ENCODE results near the gene PACS1. TPM values are rescaled to one million over a fixed set of nuclear protein-coding genes. Genes with fewer than 3 reads are reported as not detected.

The PACS1 gene
- polyA plus RNA-seq, 2 donors = 16.0 to 24.8 TPM

DNA sequence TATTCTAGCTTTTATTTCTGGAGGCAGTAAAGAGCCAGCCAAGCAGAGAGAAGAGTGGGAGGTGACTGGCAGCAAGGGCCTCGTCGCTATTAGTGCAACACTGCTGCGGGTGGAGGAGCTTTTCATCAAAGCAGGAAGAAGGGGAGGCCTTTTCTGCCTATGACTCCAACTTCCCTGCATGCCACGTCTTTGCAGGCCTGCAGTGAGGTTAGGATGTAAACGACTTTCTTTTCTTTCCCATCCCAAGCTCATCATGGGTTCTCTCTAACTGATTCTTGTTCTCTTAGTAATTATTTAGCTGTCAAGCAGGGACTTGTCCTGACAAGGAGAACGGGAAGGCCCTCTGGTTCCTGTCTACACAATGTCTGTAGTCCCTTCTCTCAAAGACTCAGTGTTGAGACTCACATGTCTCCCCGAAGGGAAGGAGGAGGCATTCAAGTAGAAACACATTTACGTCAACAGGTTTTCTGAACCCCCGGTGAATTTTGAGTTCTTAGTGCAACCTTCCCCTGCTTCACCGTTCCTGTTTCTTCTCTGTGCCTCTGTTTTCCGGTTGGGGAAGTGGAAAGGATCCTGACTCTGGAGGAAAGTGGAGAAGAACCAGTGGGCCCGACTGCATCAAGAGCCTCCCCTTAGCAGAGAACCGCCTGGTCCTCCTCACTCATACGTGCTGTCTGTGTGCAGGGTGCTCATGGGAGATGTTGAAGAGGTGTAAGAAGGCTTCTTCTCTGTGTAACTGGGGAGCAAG lies 56.9 kb downstream of the PACS1 start:
- Histone ChIP-seq H3K36me3 (ENCODE audit: control insufficient read depth in 2 of 2, insufficient read depth in 2 of 2, low read length in 1 of 2) (no peaks in the 10 kb centered on the region), H3K9me3 (ENCODE audit: control insufficient read depth in 2 of 2, insufficient read depth in 1 of 2, low read depth in 1 of 2, low read length in 1 of 2) (no peaks in the 10 kb centered on the region), H3K27ac (ENCODE audit: low read depth in 2 of 2, low read length in 1 of 2) (peak overlapping the region; percentile 77 to 94), H3K27me3 (ENCODE audit: control insufficient read depth in 1 of 2, insufficient read depth in 2 of 2, low read length in 2 of 2) (no peaks in the 10 kb centered on the region), H3K4me3 (ENCODE audit: low read depth in 1 of 2, low read length in 2 of 2) (peak overlapping the region in 1 of 2 donors; percentile 8), H3K4me1 (ENCODE audit: control insufficient read depth in 2 of 2, insufficient read depth in 2 of 2, low read length in 1 of 2) (peaks cover 4 to 9% of the 10 kb centered on the region in 2 donors)
- 20 to 34% methylated on average over 14 of the region's 14 CpGs for whole genome bisulfite sequencing, 2 donors

DNA sequence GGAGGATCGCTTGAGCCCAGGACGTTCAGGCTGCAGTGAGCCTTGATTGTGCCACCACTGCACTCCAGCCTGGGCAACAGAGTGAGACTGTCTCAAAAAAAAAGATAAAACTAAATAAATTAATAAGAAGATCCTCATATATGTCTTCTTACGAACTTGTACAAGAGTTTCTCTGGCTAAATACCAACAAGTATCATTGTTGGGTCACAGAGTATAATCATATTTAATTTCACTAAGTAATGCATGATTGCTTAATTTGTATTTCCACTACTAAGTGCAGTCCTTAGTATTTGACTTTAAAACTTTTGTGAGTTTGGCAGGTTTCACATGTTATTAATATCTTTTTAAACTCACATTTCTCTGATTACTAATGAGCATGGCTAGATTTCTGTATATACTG lies 60.9 kb downstream of the PACS1 start:
- H3K27ac ChIP-seq (ENCODE audit: low read depth in 2 of 2, low read length in 1 of 2) = no peak overlapping the region
- WGBS, 2 donors = 74 to 82% methylated on average over 3 of the region's 3 CpGs
- H3K9me3 ChIP-seq (ENCODE audit: control insufficient read depth in 2 of 2, insufficient read depth in 1 of 2, low read depth in 1 of 2, low read length in 1 of 2) = no peaks in the 10 kb centered on the region
- no peaks in the 10 kb centered on the region for H3K36me3 ChIP-seq (ENCODE audit: control insufficient read depth in 2 of 2, insufficient read depth in 2 of 2, low read length in 1 of 2)
- H3K4me3 ChIP-seq (ENCODE audit: low read depth in 1 of 2, low read length in 2 of 2) = no peak overlapping the region
- H3K27me3 ChIP-seq (ENCODE audit: control insufficient read depth in 1 of 2, insufficient read depth in 2 of 2, low read length in 2 of 2) = no peaks in the 10 kb centered on the region
- peaks cover 4 to 6% of the 10 kb centered on the region in 2 donors for H3K4me1 ChIP-seq (ENCODE audit: control insufficient read depth in 2 of 2, insufficient read depth in 2 of 2, low read length in 1 of 2)

GRCh38 chr11:66131937-66132632 lies 62.0 kb downstream of the PACS1 start:
- H3K27me3 ChIP-seq (ENCODE audit: control insufficient read depth in 1 of 2, insufficient read depth in 2 of 2, low read length in 2 of 2) = no peaks in the 10 kb centered on the region
- H3K4me3 ChIP-seq (ENCODE audit: low read depth in 1 of 2, low read length in 2 of 2) = no peak overlapping the region
- WGBS, 2 donors = 88 to 90% methylated on average over 7 of the region's 7 CpGs
- no peaks in the 10 kb centered on the region for H3K36me3 ChIP-seq (ENCODE audit: control insufficient read depth in 2 of 2, insufficient read depth in 2 of 2, low read length in 1 of 2)
- peaks cover 2 to 4% of the 10 kb centered on the region in 2 donors for H3K4me1 ChIP-seq (ENCODE audit: control insufficient read depth in 2 of 2, insufficient read depth in 2 of 2, low read length in 1 of 2)
- H3K27ac ChIP-seq (ENCODE audit: low read depth in 2 of 2, low read length in 1 of 2) = no peak overlapping the region
- no peaks in the 10 kb centered on the region for H3K9me3 ChIP-seq (ENCODE audit: control insufficient read depth in 2 of 2, insufficient read depth in 1 of 2, low read depth in 1 of 2, low read length in 1 of 2)

DNA sequence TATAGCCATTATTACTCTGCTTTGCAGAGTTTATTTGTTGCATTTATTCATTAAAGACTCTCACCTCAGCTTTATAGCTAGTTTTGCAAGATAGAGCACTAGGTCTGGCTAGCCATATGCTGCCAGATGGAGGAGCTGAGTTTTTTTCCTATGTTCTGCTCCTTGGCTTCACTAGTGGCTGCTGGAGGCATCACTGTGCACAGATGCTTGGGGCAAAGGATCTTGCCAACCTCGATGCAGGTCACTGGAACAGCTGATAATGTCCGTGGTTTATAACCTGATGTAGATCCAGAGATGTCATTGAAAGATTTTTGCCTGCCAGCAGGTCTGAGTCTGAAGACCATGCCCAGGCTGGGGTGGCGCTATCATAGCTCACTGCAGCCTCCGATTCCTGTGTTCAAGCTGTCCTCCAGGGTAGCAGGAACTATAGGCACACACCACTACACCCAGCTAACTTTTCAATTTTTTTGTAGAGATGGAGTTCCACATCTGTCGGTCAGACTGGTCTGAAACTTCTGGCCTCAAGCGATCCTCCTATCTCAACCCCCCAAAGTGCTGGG lies 63.2 kb downstream of the PACS1 start:
- Histone ChIP-seq H3K9me3 (ENCODE audit: control insufficient read depth in 2 of 2, insufficient read depth in 1 of 2, low read depth in 1 of 2, low read length in 1 of 2) (no peaks in the 10 kb centered on the region), H3K4me3 (ENCODE audit: low read depth in 1 of 2, low read length in 2 of 2) (no peak overlapping the region), H3K36me3 (ENCODE audit: control insufficient read depth in 2 of 2, insufficient read depth in 2 of 2, low read length in 1 of 2) (no peaks in the 10 kb centered on the region), H3K4me1 (ENCODE audit: control insufficient read depth in 2 of 2, insufficient read depth in 2 of 2, low read length in 1 of 2) (no peaks in the 10 kb centered on the region), H3K27ac (ENCODE audit: low read depth in 2 of 2, low read length in 1 of 2) (no peak overlapping the region), H3K27me3 (ENCODE audit: control insufficient read depth in 1 of 2, insufficient read depth in 2 of 2, low read length in 2 of 2) (no peaks in the 10 kb centered on the region)
- 73 to 76% methylated on average over 6 of the region's 6 CpGs for WGBS, 2 donors

DNA sequence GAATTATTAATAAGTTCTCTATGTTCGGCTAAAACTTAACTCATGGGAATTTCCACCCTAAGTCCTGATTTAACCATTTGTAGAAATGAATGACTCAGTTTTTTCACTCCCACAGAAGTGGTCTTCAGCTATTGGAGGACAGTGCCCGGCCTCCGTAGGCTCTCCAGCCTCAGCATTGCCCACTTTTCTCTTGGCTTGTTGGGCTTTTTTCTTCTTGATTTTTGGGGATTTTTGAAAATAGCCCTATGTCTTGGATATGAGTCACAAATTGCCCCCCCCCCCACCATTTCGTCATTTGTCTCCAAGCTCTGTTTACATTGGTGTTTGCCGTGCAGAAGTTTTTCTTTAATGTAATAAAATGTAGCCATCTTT lies 66.7 kb downstream of the PACS1 start:
- H3K27ac ChIP-seq (ENCODE audit: low read depth in 2 of 2, low read length in 1 of 2) = no peak overlapping the region
- H3K27me3 ChIP-seq (ENCODE audit: control insufficient read depth in 1 of 2, insufficient read depth in 2 of 2, low read length in 2 of 2) = no peaks in the 10 kb centered on the region
- WGBS, 2 donors = 51 to 59% methylated on average over 5 of the region's 5 CpGs
- H3K4me1 ChIP-seq (ENCODE audit: control insufficient read depth in 2 of 2, insufficient read depth in 2 of 2, low read length in 1 of 2) = no peaks in the 10 kb centered on the region
- no peaks in the 10 kb centered on the region for H3K36me3 ChIP-seq (ENCODE audit: control insufficient read depth in 2 of 2, insufficient read depth in 2 of 2, low read length in 1 of 2)
- no peak overlapping the region for H3K4me3 ChIP-seq (ENCODE audit: low read depth in 1 of 2, low read length in 2 of 2)
- no peaks in the 10 kb centered on the region for H3K9me3 ChIP-seq (ENCODE audit: control insufficient read depth in 2 of 2, insufficient read depth in 1 of 2, low read depth in 1 of 2, low read length in 1 of 2)

GRCh38 chr11:66139817-66140404 lies 69.8 kb downstream of the PACS1 start:
- no peaks in the 10 kb centered on the region for H3K27me3 ChIP-seq (ENCODE audit: control insufficient read depth in 1 of 2, insufficient read depth in 2 of 2, low read length in 2 of 2)
- no peak overlapping the region for H3K4me3 ChIP-seq (ENCODE audit: low read depth in 1 of 2, low read length in 2 of 2)
- H3K9me3 ChIP-seq (ENCODE audit: control insufficient read depth in 2 of 2, insufficient read depth in 1 of 2, low read depth in 1 of 2, low read length in 1 of 2) = no peaks in the 10 kb centered on the region
- H3K27ac ChIP-seq (ENCODE audit: low read depth in 2 of 2, low read length in 1 of 2) = no peak overlapping the region
- H3K36me3 ChIP-seq (ENCODE audit: control insufficient read depth in 2 of 2, insufficient read depth in 2 of 2, low read length in 1 of 2) = no peaks in the 10 kb centered on the region
- no peaks in the 10 kb centered on the region for H3K4me1 ChIP-seq (ENCODE audit: control insufficient read depth in 2 of 2, insufficient read depth in 2 of 2, low read length in 1 of 2)
- WGBS, 2 donors = 82 to 93% methylated on average over 7 of the region's 7 CpGs

- no peaks in the 10 kb centered on the region for H3K4me1 ChIP-seq (ENCODE audit: control insufficient read depth in 2 of 2, insufficient read depth in 2 of 2, low read length in 1 of 2)
- no peak overlapping the region for H3K27ac ChIP-seq (ENCODE audit: low read depth in 2 of 2, low read length in 1 of 2)
- no peaks in the 10 kb centered on the region for H3K27me3 ChIP-seq (ENCODE audit: control insufficient read depth in 1 of 2, insufficient read depth in 2 of 2, low read length in 2 of 2)
- 76 to 85% methylated on average over 12 of the region's 12 CpGs for WGBS, 2 donors
- no peaks in the 10 kb centered on the region for H3K9me3 ChIP-seq (ENCODE audit: control insufficient read depth in 2 of 2, insufficient read depth in 1 of 2, low read depth in 1 of 2, low read length in 1 of 2)
- H3K36me3 ChIP-seq (ENCODE audit: control insufficient read depth in 2 of 2, insufficient read depth in 2 of 2, low read length in 1 of 2) = no peaks in the 10 kb centered on the region
- no peak overlapping the region for H3K4me3 ChIP-seq (ENCODE audit: low read depth in 1 of 2, low read length in 2 of 2)
These were observed 72.5 kb downstream of the PACS1 start for GRCh38 chr11:66142370-66143263.

GRCh38 chr11:66143264-66143566 lies 73.1 kb downstream of the PACS1 start:
- H3K27ac ChIP-seq (ENCODE audit: low read depth in 2 of 2, low read length in 1 of 2) = no peak overlapping the region
- H3K4me1 ChIP-seq (ENCODE audit: control insufficient read depth in 2 of 2, insufficient read depth in 2 of 2, low read length in 1 of 2) = no peaks in the 10 kb centered on the region
- no peaks in the 10 kb centered on the region for H3K9me3 ChIP-seq (ENCODE audit: control insufficient read depth in 2 of 2, insufficient read depth in 1 of 2, low read depth in 1 of 2, low read length in 1 of 2)
- H3K4me3 ChIP-seq (ENCODE audit: low read depth in 1 of 2, low read length in 2 of 2) = no peak overlapping the region
- no peaks in the 10 kb centered on the region for H3K27me3 ChIP-seq (ENCODE audit: control insufficient read depth in 1 of 2, insufficient read depth in 2 of 2, low read length in 2 of 2)
- no peaks in the 10 kb centered on the region for H3K36me3 ChIP-seq (ENCODE audit: control insufficient read depth in 2 of 2, insufficient read depth in 2 of 2, low read length in 1 of 2)
- WGBS, 2 donors = 83 to 91% methylated on average over 3 of the region's 3 CpGs

GRCh38 chr11:66143996-66144678 lies 74.1 kb downstream of the PACS1 start:
- 77 to 96% methylated on average over 5 of the region's 5 CpGs for WGBS, 2 donors
- Histone ChIP-seq H3K4me3 (ENCODE audit: low read depth in 1 of 2, low read length in 2 of 2) (no peak overlapping the region), H3K27me3 (ENCODE audit: control insufficient read depth in 1 of 2, insufficient read depth in 2 of 2, low read length in 2 of 2) (no peaks in the 10 kb centered on the region), H3K36me3 (ENCODE audit: control insufficient read depth in 2 of 2, insufficient read depth in 2 of 2, low read length in 1 of 2) (no peaks in the 10 kb centered on the region), H3K9me3 (ENCODE audit: control insufficient read depth in 2 of 2, insufficient read depth in 1 of 2, low read depth in 1 of 2, low read length in 1 of 2) (no peaks in the 10 kb centered on the region), H3K27ac (ENCODE audit: low read depth in 2 of 2, low read length in 1 of 2) (no peak overlapping the region), H3K4me1 (ENCODE audit: control insufficient read depth in 2 of 2, insufficient read depth in 2 of 2, low read length in 1 of 2) (no peaks in the 10 kb centered on the region)
